GM23338 (cell line): ENCODE measurements around the gene PTPRR. TPM values are rescaled to one million over a fixed set of nuclear protein-coding genes. Genes with fewer than 3 reads are reported as not detected.

ENCODE experiments used
- ATAC-seq: fragments of 200-7000 bp; cut with Tn5 transposase; 3 replicates; pipeline ENCODE4 v1.9.1; 2020
- DNase-seq: peaks from one replicate; pipeline ENCODE4 v3.0.0-alpha.2; 2015; ENCODE audit warnings: low spot score
- H2AFZ ChIP-seq: fragments of 200-600 bp; sonication (generic); 2 replicates; pipeline ENCODE4 v1.8.0; 2016; ENCODE audit warnings: antibody characterized with exemption, mild to moderate bottlenecking, moderate library complexity
- H3F3A ChIP-seq: fragments of 200-600 bp; sonication (generic); replicated peaks from 2 replicates; pipeline ENCODE4 v1.8.0; 2017; ENCODE audit warnings: antibody characterized with exemption, mixed run types, low read depth
- H3K27ac ChIP-seq: fragments of 200-600 bp; sonication (generic); 2 replicates; pipeline ENCODE4 v1.6.1; 2016; ENCODE audit warnings: low read depth
- H3K27me3 ChIP-seq: fragments of 200-600 bp; sonication (generic); 2 replicates; pipeline ENCODE4 v1.8.0; 2016; ENCODE audit warnings: mild to moderate bottlenecking, mixed run types, moderate library complexity; ENCODE audit not compliant: insufficient read depth
- H3K36me3 ChIP-seq: fragments of 200-600 bp; sonication (generic); 2 replicates; pipeline ENCODE4 v1.8.0; 2016; ENCODE audit warnings: mild to moderate bottlenecking; ENCODE audit not compliant: insufficient read depth
- H3K4me1 ChIP-seq: fragments of 200-600 bp; sonication (generic); 2 replicates; pipeline ENCODE4 v1.8.0; 2016; ENCODE audit warnings: mild to moderate bottlenecking, moderate library complexity; ENCODE audit not compliant: insufficient read depth
- H3K4me2 ChIP-seq: fragments of 200-600 bp; sonication (generic); 2 replicates; pipeline ENCODE4 v1.7.1; 2017; ENCODE audit warnings: mixed run types
- H3K4me3 ChIP-seq: fragments of 200-600 bp; sonication (generic); 2 replicates; pipeline ENCODE4 v1.6.1; 2016; ENCODE audit warnings: mixed run types
- H3K79me2 ChIP-seq: fragments of 200-600 bp; sonication (generic); replicated peaks from 2 replicates; pipeline ENCODE4 v1.8.0; 2017; ENCODE audit warnings: mild to moderate bottlenecking; ENCODE audit not compliant: insufficient read depth
- H3K9me2 ChIP-seq: fragments of 200-600 bp; sonication (generic); 2 replicates; pipeline ENCODE4 v1.8.0; 2017; ENCODE audit not compliant: insufficient read depth
- H4K20me1 ChIP-seq: fragments of 200-600 bp; sonication (generic); replicated peaks from 2 replicates; pipeline ENCODE4 v1.8.0; 2017; ENCODE audit warnings: mild to moderate bottlenecking; ENCODE audit not compliant: insufficient read depth
- H3K27ac Mint-ChIP-seq: 2 replicates; pipeline ENCODE4 v1.8.0; 2020; ENCODE audit warnings: inconsistent platforms, mild to moderate bottlenecking, moderate library complexity, mixed read lengths
- H3K27me3 Mint-ChIP-seq: 3 replicates; pipeline ENCODE4 v1.8.0; 2022; ENCODE audit warnings: low read depth, mild to moderate bottlenecking, moderate library complexity, mixed read lengths, inconsistent platforms; ENCODE audit not compliant: insufficient read depth, poor library complexity
- H3K36me3 Mint-ChIP-seq: 3 replicates; pipeline ENCODE4 v1.8.0; 2021; ENCODE audit warnings: low read depth, mild to moderate bottlenecking, inconsistent platforms, moderate library complexity, mixed read lengths
- H3K4me1 Mint-ChIP-seq: 3 replicates; pipeline ENCODE4 v1.8.0; 2020; ENCODE audit warnings: mild to moderate bottlenecking, inconsistent platforms, mixed read lengths
- H3K4me3 Mint-ChIP-seq: 3 replicates; pipeline ENCODE4 v1.8.0; 2021; ENCODE audit warnings: moderate library complexity, mild to moderate bottlenecking, inconsistent platforms, mixed read lengths
- H3K9me3 Mint-ChIP-seq: 3 replicates; pipeline ENCODE4 v1.8.0; 2020; ENCODE audit warnings: moderate library complexity, mild to moderate bottlenecking, inconsistent platforms, mixed read lengths
- CREB1 ChIP-seq: fragments of 250-450 bp; sonication (Bioruptor Pico); IDR thresholded peaks from 2 replicates; pipeline ENCODE4 v1.5.0; 2020; ENCODE audit warnings: low read depth, mild to moderate bottlenecking, moderate library complexity
- EZH2 ChIP-seq: fragments of 200-600 bp; sonication (generic); IDR thresholded peaks from one replicate; pipeline ENCODE4 v1.8.0; 2017; ENCODE audit warnings: antibody characterized with exemption, mild to moderate bottlenecking, low read depth; ENCODE audit not compliant: unreplicated experiment
- EZH2phosphoT487 ChIP-seq: fragments of 200-600 bp; sonication (generic); IDR thresholded peaks from one replicate; pipeline ENCODE4 v1.8.1; 2018; ENCODE audit warnings: antibody characterized with exemption; ENCODE audit not compliant: unreplicated experiment
- JUNB ChIP-seq: IDR thresholded peaks from one replicate; pipeline ENCODE4 v1.6.1; 2016; ENCODE audit warnings: antibody characterized with exemption; ENCODE audit not compliant: unreplicated experiment
- NANOG ChIP-seq: IDR thresholded peaks from 2 replicates; pipeline ENCODE4 v1.6.1; 2016; ENCODE audit warnings: antibody characterized with exemption, borderline replicate concordance
- ZNF114 ChIP-seq: fragments of 250-450 bp; sonication (Bioruptor Pico); IDR thresholded peaks from 2 replicates; pipeline ENCODE4 v1.5.0; 2020; ENCODE audit warnings: mild to moderate bottlenecking, moderate library complexity
- polyA plus RNA-seq: library from polyadenylated mRNA; unstranded; fragments of >200 nt; fragmentation: Nextera tagmentation; extraction: Ambion mirVana; gene quantifications from 2 replicates; pipeline ENCODE4 v1.2.1, GENCODE V29; 2016
- total RNA-seq: library from RNA; depleted of rRNA; stranded (reverse); fragments of >200 nt; shearing (Covaris generic); gene quantifications from 2 replicates; pipeline ENCODE4 v1.2.3, GENCODE V29; 2014
- TF ChIP-seq, protein P1 (sequence below): IDR thresholded peaks from one replicate; pipeline ENCODE4 v1.6.1; 2018; ENCODE audit warnings: antibody characterized with exemption; ENCODE audit not compliant: unreplicated experiment
- TF ChIP-seq, protein P2 (sequence below), 2 experiments: fragments of 200-600 bp in 1 of 2; sonication (generic) in 1 of 2; conservative IDR thresholded peaks; 2 replicates each; pipeline versions ENCODE4 v1.5.1 to v1.6.1; 2016 to 2017; ENCODE audit warnings: antibody characterized with exemption in 2 of 2, low read depth in 2 of 2, mild to moderate bottlenecking in 2 of 2, moderate library complexity in 1 of 2

The PTPRR gene
- total and polyA plus RNA-seq, 2 experiments from 2014 or later = 0.26 to 0.76 TPM

DNA sequence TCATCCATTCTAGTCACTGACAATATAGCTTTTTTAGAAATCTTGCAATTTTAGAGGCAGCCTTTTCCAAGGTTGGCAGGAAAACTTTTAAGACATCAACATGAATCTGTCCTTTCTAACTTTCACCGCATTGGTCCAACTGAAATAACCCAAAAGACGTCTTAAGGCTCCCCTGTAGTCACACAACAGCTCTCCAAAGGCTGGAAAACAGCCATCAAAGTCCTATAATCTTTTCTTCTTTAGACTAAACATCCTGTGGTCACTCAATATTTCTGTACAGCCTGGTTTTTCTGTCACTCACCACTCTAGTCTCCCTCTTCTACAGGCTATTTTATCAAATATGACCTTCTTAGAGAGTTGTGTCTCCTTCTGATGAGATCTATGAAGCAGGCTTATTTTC lies 278.8 kb downstream of the PTPRR start:
- Histone ChIP-seq H3K36me3 (no peaks in the 10 kb centered on the region), H4K20me1 (no peaks in the 10 kb centered on the region), H3K27ac (no peak overlapping the region), H3K9me2 (no peaks in the 10 kb centered on the region), H2AFZ (no peak overlapping the region), H3K27me3 (no peaks in the 10 kb centered on the region), H3K4me2 (no peak overlapping the region), H3K79me2 (no peaks in the 10 kb centered on the region), H3K4me3 (no peak overlapping the region), H3F3A (no peaks in the 10 kb centered on the region), H3K4me1 (peaks cover 6% of the 10 kb centered on the region; the same call in 1 of the 2 replicates)
- H3K9me3 Mint-ChIP-seq = no peaks in the 10 kb centered on the region
- H3K27ac Mint-ChIP-seq = no peak overlapping the region
- H3K36me3 Mint-ChIP-seq = no peaks in the 10 kb centered on the region
- ATAC-seq = no peak
- H3K4me3 Mint-ChIP-seq = no peak overlapping the region
- H3K27me3 Mint-ChIP-seq = no peaks in the 10 kb centered on the region
- DNase-seq = no peak
- peaks cover 13% of the 10 kb centered on the region; the same call in 2 of the 3 replicates for H3K4me1 Mint-ChIP-seq
- TF ChIP-seq JUNB (no peak), CREB1 (no peak), ZNF114 (no peak), EZH2phosphoT487 (no peak), NANOG (no peak)
- TF ChIP-seq, protein P1, sequence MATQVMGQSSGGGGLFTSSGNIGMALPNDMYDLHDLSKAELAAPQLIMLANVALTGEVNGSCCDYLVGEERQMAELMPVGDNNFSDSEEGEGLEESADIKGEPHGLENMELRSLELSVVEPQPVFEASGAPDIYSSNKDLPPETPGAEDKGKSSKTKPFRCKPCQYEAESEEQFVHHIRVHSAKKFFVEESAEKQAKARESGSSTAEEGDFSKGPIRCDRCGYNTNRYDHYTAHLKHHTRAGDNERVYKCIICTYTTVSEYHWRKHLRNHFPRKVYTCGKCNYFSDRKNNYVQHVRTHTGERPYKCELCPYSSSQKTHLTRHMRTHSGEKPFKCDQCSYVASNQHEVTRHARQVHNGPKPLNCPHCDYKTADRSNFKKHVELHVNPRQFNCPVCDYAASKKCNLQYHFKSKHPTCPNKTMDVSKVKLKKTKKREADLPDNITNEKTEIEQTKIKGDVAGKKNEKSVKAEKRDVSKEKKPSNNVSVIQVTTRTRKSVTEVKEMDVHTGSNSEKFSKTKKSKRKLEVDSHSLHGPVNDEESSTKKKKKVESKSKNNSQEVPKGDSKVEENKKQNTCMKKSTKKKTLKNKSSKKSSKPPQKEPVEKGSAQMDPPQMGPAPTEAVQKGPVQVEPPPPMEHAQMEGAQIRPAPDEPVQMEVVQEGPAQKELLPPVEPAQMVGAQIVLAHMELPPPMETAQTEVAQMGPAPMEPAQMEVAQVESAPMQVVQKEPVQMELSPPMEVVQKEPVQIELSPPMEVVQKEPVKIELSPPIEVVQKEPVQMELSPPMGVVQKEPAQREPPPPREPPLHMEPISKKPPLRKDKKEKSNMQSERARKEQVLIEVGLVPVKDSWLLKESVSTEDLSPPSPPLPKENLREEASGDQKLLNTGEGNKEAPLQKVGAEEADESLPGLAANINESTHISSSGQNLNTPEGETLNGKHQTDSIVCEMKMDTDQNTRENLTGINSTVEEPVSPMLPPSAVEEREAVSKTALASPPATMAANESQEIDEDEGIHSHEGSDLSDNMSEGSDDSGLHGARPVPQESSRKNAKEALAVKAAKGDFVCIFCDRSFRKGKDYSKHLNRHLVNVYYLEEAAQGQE = no peak

DNA sequence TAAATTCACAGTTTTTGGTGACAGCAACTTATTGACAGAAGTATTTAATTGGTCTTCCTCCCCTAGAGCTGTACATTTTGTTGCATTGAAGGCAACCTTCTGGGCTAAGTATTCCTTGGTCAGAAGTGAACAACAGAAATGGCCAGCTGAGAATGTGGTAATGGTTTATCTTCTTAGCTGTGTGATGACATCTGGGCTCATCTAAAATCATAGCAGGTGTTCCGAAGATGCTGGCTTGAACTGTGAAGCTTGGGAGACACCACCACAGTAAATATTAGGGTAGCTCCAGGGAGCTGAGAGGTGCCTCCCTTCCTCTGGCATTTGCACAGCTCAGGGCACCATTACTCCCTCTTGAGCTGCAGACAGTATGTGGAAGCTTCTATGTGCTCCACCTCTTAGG lies 279.6 kb downstream of the PTPRR start:
- Histone ChIP-seq H3K4me2 (no peak overlapping the region), H3K9me2 (no peaks in the 10 kb centered on the region; the same call in 1 of the 2 replicates), H3K36me3 (no peaks in the 10 kb centered on the region), H3K27ac (no peak overlapping the region), H3K79me2 (no peaks in the 10 kb centered on the region), H3F3A (no peaks in the 10 kb centered on the region), H4K20me1 (no peaks in the 10 kb centered on the region), H3K4me3 (no peak overlapping the region), H3K4me1 (peaks cover 6% of the 10 kb centered on the region; the same call in 1 of the 2 replicates), H3K27me3 (no peaks in the 10 kb centered on the region), H2AFZ (peak overlapping the region; percentile 7; the same call in 1 of the 2 replicates)
- Mint-ChIP-seq H3K27me3 (no peaks in the 10 kb centered on the region), H3K9me3 (no peaks in the 10 kb centered on the region), H3K27ac (no peak overlapping the region), H3K36me3 (no peaks in the 10 kb centered on the region), H3K4me1 (peaks cover 6% of the 10 kb centered on the region; the same call in 2 of the 3 replicates), H3K4me3 (no peak overlapping the region)
- DNase-seq (no peak), ATAC-seq (no peak)
- TF ChIP-seq EZH2 (no peak), ZNF114 (no peak)
- TF ChIP-seq, protein P1 = no peak
- TF ChIP-seq, protein P2, sequence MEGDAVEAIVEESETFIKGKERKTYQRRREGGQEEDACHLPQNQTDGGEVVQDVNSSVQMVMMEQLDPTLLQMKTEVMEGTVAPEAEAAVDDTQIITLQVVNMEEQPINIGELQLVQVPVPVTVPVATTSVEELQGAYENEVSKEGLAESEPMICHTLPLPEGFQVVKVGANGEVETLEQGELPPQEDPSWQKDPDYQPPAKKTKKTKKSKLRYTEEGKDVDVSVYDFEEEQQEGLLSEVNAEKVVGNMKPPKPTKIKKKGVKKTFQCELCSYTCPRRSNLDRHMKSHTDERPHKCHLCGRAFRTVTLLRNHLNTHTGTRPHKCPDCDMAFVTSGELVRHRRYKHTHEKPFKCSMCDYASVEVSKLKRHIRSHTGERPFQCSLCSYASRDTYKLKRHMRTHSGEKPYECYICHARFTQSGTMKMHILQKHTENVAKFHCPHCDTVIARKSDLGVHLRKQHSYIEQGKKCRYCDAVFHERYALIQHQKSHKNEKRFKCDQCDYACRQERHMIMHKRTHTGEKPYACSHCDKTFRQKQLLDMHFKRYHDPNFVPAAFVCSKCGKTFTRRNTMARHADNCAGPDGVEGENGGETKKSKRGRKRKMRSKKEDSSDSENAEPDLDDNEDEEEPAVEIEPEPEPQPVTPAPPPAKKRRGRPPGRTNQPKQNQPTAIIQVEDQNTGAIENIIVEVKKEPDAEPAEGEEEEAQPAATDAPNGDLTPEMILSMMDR (conservative IDR thresholded peaks at IDR 0.05; ENCODE audit: low read depth in 2 of 2) = no peak
